Liver (tissue), 10 donors: ENCODE results near the gene GFM1. TPM values are rescaled to one million over a fixed set of nuclear protein-coding genes. Genes with fewer than 3 reads are reported as not detected.

Experiments used
- DNase-seq: peaks from one replicate; pipeline ENCODE4 v3.0.0-alpha.2; 2017; ENCODE audit warnings: low spot score
- H3K27ac ChIP-seq, 2 donors: one replicate each; pipeline ENCODE4 v1.7.0; 2013; ENCODE audit warnings: inconsistent platforms in 2 of 2, low read length in 2 of 2, control low read depth in 1 of 2, low read depth in 1 of 2, mild to moderate bottlenecking in 1 of 2
- H3K27me3 ChIP-seq, 4 donors: one replicate each; pipeline versions ENCODE4 v1.6.1 to v1.7.0; 2013; ENCODE audit warnings: low read length in 3 of 4, inconsistent platforms in 1 of 4, mild to moderate bottlenecking in 1 of 4, moderate library complexity in 1 of 4; ENCODE audit not compliant: control insufficient read depth in 4 of 4, insufficient read depth in 4 of 4
- H3K36me3 ChIP-seq, 4 donors: one replicate each; pipeline versions ENCODE4 v1.6.1 to v1.7.0; 2013; ENCODE audit warnings: low read length in 3 of 4, mild to moderate bottlenecking in 3 of 4, low read depth in 1 of 4, moderate library complexity in 1 of 4; ENCODE audit not compliant: control insufficient read depth in 4 of 4, insufficient read depth in 3 of 4
- H3K4me1 ChIP-seq, 4 donors: one replicate each; pipeline versions ENCODE4 v1.6.1 to v1.7.0; 2013; ENCODE audit warnings: low read length in 3 of 4, mild to moderate bottlenecking in 3 of 4, moderate library complexity in 1 of 4; ENCODE audit not compliant: control insufficient read depth in 4 of 4, insufficient read depth in 4 of 4
- H3K4me3 ChIP-seq, 3 donors: one replicate each; pipeline versions ENCODE4 v1.6.1 to v1.7.0; 2013; ENCODE audit warnings: low read length in 3 of 3, control low read depth in 1 of 3, low read depth in 1 of 3, mild to moderate bottlenecking in 1 of 3
- H3K9ac ChIP-seq, 2 donors: one replicate each; pipeline ENCODE4 v1.7.0; 2013; ENCODE audit warnings: low read length in 2 of 2, mild to moderate bottlenecking in 2 of 2, moderate library complexity in 2 of 2, control low read depth in 1 of 2, low read depth in 1 of 2
- H3K9me3 ChIP-seq, 4 donors: one replicate each; pipeline versions ENCODE4 v1.6.1 to v1.7.0; 2013; ENCODE audit warnings: low read length in 3 of 4; ENCODE audit not compliant: control insufficient read depth in 4 of 4
- EGR1 ChIP-seq, 2 donors: IDR thresholded peaks; 2 replicates each; pipeline ENCODE4 v1.6.1; 2016 to 2018; ENCODE audit warnings: antibody characterized with exemption in 2 of 2, low read depth in 2 of 2
- FOXA1 ChIP-seq: IDR thresholded peaks from 2 replicates; pipeline ENCODE4 v1.6.1; 2016; ENCODE audit warnings: antibody characterized with exemption
- FOXA2 ChIP-seq: IDR thresholded peaks from 2 replicates; pipeline ENCODE4 v1.6.1; 2016; ENCODE audit warnings: antibody characterized with exemption
- HNF4A ChIP-seq, 2 donors: conservative IDR thresholded peaks; 2 replicates each; pipeline ENCODE4 v1.6.1; 2016; ENCODE audit warnings: antibody characterized with exemption in 2 of 2, mild to moderate bottlenecking in 2 of 2
- HNF4G ChIP-seq: IDR thresholded peaks from 2 replicates; pipeline ENCODE4 v1.6.1; 2016; ENCODE audit warnings: antibody characterized with exemption
- JUND ChIP-seq, 2 donors: IDR thresholded peaks; 2 replicates each; pipeline ENCODE4 v1.6.1; 2016; ENCODE audit warnings: antibody characterized with exemption in 2 of 2
- NR2F2 ChIP-seq: IDR thresholded peaks from 2 replicates; pipeline ENCODE4 v1.6.1; 2016; ENCODE audit warnings: antibody characterized with exemption
- RAD21 ChIP-seq, 2 donors: IDR thresholded peaks; 2 replicates each; pipeline ENCODE4 v1.6.1; 2016; ENCODE audit warnings: antibody characterized with exemption in 2 of 2, mild to moderate bottlenecking in 2 of 2
- RXRA ChIP-seq, 2 donors: IDR thresholded peaks; 2 replicates each; pipeline ENCODE4 v1.6.1; 2017 to 2018; ENCODE audit warnings: antibody characterized with exemption in 2 of 2, mild to moderate bottlenecking in 1 of 2
- SP1 ChIP-seq: IDR thresholded peaks from 2 replicates; pipeline ENCODE4 v1.6.1; 2018; ENCODE audit warnings: antibody characterized with exemption, mild to moderate bottlenecking
- TAF1 ChIP-seq: conservative IDR thresholded peaks from 2 replicates; pipeline ENCODE4 v1.6.1; 2016; ENCODE audit warnings: antibody characterized with exemption, mild to moderate bottlenecking
- YY1 ChIP-seq: IDR thresholded peaks from 2 replicates; pipeline ENCODE4 v1.6.1; 2016; ENCODE audit warnings: antibody characterized with exemption, mild to moderate bottlenecking
- ZBTB33 ChIP-seq: IDR thresholded peaks from 2 replicates; pipeline ENCODE4 v1.6.1; 2016; ENCODE audit warnings: antibody characterized with exemption
- WGBS: extraction: QIAGEN DNeasy Blood & Tissue Kit; methylation state at CpG from one replicate; pipeline ENCODE4 v1.1.7; 2013; 5-methylcytosine and 5-hydroxymethylcytosine counted together
- polyA plus RNA-seq, 2 donors: library from polyadenylated mRNA; stranded (reverse) in 1 of 2; unstranded in 1 of 2; fragments of 200-250 nt in 1 of 2; fragments of >200 nt in 1 of 2; fragmentation: Nextera tagmentation in 1 of 2; extraction: Ambion mirVana in 1 of 2; gene quantifications; one replicate each; pipeline versions ENCODE4 v1.2.1 to v1.2.3, GENCODE V29; 2013 to 2015
- small RNA-seq: library from RNA; depleted of rRNA; stranded (forward); fragments of <200 nt; gene quantifications from one replicate; pipeline ENCODE3, GENCODE V24; 2014
- total RNA-seq, 2 donors: library from RNA; depleted of rRNA; stranded (reverse); fragments of >200 nt; gene quantifications; one replicate each; pipeline ENCODE4 v1.2.3, GENCODE V29; 2014
- TF ChIP-seq, protein P1 (sequence below): IDR thresholded peaks from 2 replicates; pipeline ENCODE4 v1.6.1; 2016; ENCODE audit warnings: antibody characterized with exemption
- TF ChIP-seq, protein P2 (sequence below): IDR thresholded peaks from 2 replicates; pipeline ENCODE4 v1.6.1; 2016; ENCODE audit warnings: antibody characterized with exemption
- TF ChIP-seq, protein P3 (sequence below): fragments of 150-350 bp; IDR thresholded peaks from 2 replicates; pipeline ENCODE4 v1.5.1; 2017; ENCODE audit warnings: improper control_type of control experiment, low read depth, low read length; ENCODE audit not compliant: missing input control
- donor health status: healthy.
- donor health status: healthy.
- donor health status: healthy.
- donor health status: healthy.
- donor health status: healthy.

The GFM1 gene
- total and polyA plus RNA-seq, 4 donors = 33.8 to 73.2 (median 35.8) TPM

DNA sequence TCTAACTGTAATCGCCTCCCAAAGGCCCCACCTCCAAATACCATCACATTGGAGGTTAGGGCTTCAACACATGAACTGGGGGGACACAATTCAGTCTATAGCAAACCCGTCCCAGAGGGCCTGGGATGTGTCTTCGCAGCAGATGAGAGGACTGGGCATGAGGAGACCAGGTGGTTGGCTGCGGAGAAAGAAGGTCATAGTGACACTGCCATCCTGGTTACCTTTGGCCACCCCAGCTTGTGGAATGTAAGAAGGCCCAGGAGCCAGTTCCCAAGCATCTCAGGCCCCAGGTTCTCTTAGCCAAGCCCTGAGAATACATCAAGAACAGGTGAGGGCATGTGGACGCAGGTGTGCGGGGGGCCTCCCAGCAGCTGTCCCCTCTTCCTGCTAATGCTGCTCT, 94.3 kb downstream of the GFM1 start:
- Histone ChIP-seq H3K9me3 (peaks cover 0 to 8% (median 3%) of the 10 kb centered on the region in 4 donors), H3K4me3 (no peak overlapping the region), H3K9ac (no peak overlapping the region), H3K36me3 (no peaks in the 10 kb centered on the region), H3K27ac (no peak overlapping the region), H3K27me3 (no peaks in the 10 kb centered on the region), H3K4me1 (no peaks in the 10 kb centered on the region)
- TF ChIP-seq TAF1 (no peak), HNF4G (no peak), YY1 (no peak), RAD21 (IDR thresholded peaks at IDR 0.05) (no peak), SP1 (no peak), JUND (IDR thresholded peaks at IDR 0.05) (no peak)
- TF ChIP-seq, protein P1, sequence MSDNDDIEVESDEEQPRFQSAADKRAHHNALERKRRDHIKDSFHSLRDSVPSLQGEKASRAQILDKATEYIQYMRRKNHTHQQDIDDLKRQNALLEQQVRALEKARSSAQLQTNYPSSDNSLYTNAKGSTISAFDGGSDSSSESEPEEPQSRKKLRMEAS = no peak
- DNase-seq = no peak
- 94% methylated on average over 6 of the region's 6 CpGs for WGBS

DNA sequence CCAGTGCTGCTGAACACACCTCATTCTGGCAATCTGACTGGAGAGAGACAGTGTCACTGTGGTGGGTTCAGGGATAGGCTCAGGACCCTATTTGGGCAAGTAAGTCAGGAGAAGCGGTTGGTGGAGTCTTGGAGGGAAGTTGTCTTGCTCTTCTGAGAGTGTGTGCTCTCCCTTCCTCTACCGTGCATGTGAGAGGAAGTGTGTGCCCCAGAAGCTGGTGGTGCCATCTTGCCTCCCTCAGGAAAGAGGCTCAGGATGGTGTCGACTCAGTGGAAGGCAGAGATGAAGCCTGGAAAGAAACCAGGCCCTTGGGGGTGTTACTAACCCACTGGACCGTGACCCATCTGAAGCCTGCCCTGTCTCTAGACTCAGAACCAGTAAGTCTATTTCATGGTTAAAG, 94.8 kb downstream of the GFM1 start:
- Histone ChIP-seq H3K9me3 (peaks cover 0 to 8% (median 3%) of the 10 kb centered on the region in 4 donors), H3K27me3 (no peaks in the 10 kb centered on the region), H3K4me3 (no peak overlapping the region), H3K27ac (no peak overlapping the region), H3K4me1 (no peaks in the 10 kb centered on the region), H3K36me3 (no peaks in the 10 kb centered on the region), H3K9ac (no peak overlapping the region)
- no peak for TF ChIP-seq FOXA1
- no peak for DNase-seq
- WGBS = 91% methylated on average over 4 of the region's 4 CpGs

- peaks cover 0 to 8% (median 3%) of the 10 kb centered on the region in 4 donors for H3K9me3 ChIP-seq
- H3K36me3 ChIP-seq = no peaks in the 10 kb centered on the region
- H3K27ac ChIP-seq = no peak overlapping the region
- H3K4me3 ChIP-seq = no peak overlapping the region
- WGBS = 88% methylated on average over 3 of the region's 3 CpGs
- H3K4me1 ChIP-seq = no peaks in the 10 kb centered on the region
- DNase-seq = no peak
- H3K27me3 ChIP-seq = no peaks in the 10 kb centered on the region
- TF ChIP-seq FOXA1 = no peak
- TF ChIP-seq NR2F2 = no peak
- TF ChIP-seq, protein P2, sequence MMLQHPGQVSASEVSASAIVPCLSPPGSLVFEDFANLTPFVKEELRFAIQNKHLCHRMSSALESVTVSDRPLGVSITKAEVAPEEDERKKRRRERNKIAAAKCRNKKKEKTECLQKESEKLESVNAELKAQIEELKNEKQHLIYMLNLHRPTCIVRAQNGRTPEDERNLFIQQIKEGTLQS = no peak
- TF ChIP-seq HNF4A (conservative IDR thresholded peaks at IDR 0.05) = no peak
- no peak for TF ChIP-seq YY1
- no peak for TF ChIP-seq HNF4G
- no peak for TF ChIP-seq EGR1 (IDR thresholded peaks at IDR 0.05; ENCODE audit: low read depth in 2 of 2)
- TF ChIP-seq RAD21 (IDR thresholded peaks at IDR 0.05) = no peak
- TF ChIP-seq TAF1 = no peak
- TF ChIP-seq, protein P3, sequence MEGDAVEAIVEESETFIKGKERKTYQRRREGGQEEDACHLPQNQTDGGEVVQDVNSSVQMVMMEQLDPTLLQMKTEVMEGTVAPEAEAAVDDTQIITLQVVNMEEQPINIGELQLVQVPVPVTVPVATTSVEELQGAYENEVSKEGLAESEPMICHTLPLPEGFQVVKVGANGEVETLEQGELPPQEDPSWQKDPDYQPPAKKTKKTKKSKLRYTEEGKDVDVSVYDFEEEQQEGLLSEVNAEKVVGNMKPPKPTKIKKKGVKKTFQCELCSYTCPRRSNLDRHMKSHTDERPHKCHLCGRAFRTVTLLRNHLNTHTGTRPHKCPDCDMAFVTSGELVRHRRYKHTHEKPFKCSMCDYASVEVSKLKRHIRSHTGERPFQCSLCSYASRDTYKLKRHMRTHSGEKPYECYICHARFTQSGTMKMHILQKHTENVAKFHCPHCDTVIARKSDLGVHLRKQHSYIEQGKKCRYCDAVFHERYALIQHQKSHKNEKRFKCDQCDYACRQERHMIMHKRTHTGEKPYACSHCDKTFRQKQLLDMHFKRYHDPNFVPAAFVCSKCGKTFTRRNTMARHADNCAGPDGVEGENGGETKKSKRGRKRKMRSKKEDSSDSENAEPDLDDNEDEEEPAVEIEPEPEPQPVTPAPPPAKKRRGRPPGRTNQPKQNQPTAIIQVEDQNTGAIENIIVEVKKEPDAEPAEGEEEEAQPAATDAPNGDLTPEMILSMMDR = no peak
- TF ChIP-seq, protein P1 = no peak
- TF ChIP-seq SP1 = no peak
- no peak for TF ChIP-seq FOXA2
- TF ChIP-seq JUND (IDR thresholded peaks at IDR 0.05) = no peak
- TF ChIP-seq ZBTB33 = no peak
- no peak for TF ChIP-seq RXRA (IDR thresholded peaks at IDR 0.05)
- no peak overlapping the region for H3K9ac ChIP-seq
Measured at GRCh38 chr3:158739661-158740060, 95.3 kb downstream of the GFM1 start.

Small RNAs within 50 kb of the gene (small RNA-seq; reads per million reads assigned to genes)
- gene AC025033.1 (not detected), gene AC080013.6 (not detected)

Other genes with a start within 250 kb of the GFM1 start
- gene MLF1, start 73.3 kb upstream of the GFM1 start, total RNA-seq = 1 to 10 TPM in 1 of 2 donors, under 1 TPM in 1; 0.25 to 3.3 TPM
- gene MLF1, start 73.3 kb upstream of the GFM1 start, polyA plus RNA-seq = under 1 TPM; 0.20 to 0.64 TPM
- gene LXN, start 28.1 kb downstream of the GFM1 start, total RNA-seq = 10 to 100 TPM in 1 of 2 donors, 1 to 10 TPM in 1; 1.7 to 52.2 TPM
- 1 to 10 TPM; 2.5 to 2.8 TPM for gene LXN, start 28.1 kb downstream of the GFM1 start, polyA plus RNA-seq
- gene RARRES1, start 87.9 kb downstream of the GFM1 start, total RNA-seq = 1 to 10 TPM in 1 of 2 donors, under 1 TPM in 1; 0.92 to 6.9 TPM
- 1 to 10 TPM; 1.6 to 3.2 TPM for gene RARRES1, start 87.9 kb downstream of the GFM1 start, polyA plus RNA-seq
- gene MFSD1, start 157.5 kb downstream of the GFM1 start, total RNA-seq = 10 to 100 TPM; 74.1 to 84.7 TPM
- gene MFSD1, start 157.5 kb downstream of the GFM1 start, polyA plus RNA-seq = 10 to 100 TPM; 30.4 to 46.5 TPM